ENCODE measurements around the gene USP53. TPM values are rescaled to one million over a fixed set of nuclear protein-coding genes. Genes with fewer than 3 reads are reported as not detected.

Gene USP53
- total and polyA plus RNA-seq, 2 experiments from 2014 or later, result 28.4 to 39.9 TPM

DNA sequence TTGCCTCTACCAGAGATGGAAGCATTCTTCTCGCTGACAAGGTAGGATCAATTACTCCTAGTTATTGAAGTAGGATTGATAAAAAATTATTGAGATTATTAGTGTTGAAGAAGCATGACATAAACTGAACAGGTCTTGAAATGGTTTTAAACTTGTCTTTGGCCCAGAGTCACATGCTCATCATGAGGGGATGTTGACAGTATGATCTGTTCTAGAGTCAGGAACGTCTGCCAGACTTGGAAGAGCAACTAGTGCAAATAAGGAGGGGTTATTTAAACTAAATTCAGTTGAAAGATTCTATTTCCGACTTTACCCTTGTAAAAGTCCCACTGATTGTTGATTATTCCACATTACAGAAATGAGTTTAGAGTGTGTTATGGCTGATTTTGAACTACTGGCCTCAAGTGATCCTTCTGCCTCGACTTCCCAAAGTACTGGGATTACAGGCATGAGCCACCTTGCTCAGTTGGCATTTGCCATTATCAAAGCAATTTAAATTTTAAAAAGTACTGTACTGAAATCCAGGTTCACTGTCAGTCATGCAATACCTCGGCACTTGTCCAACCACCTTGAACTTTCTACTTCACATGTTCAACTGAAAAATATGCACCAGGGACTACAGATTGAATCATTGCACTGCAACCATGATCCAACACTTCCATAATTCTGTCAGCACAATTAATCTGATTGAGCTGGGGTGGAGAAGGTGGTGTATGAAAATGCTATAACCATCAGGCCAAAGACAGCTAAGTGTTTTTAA is 89.7 kb downstream of the USP53 start:
- no peaks in the 10 kb centered on the region for H3K27me3 ChIP-seq
- H3K4me1 ChIP-seq (ENCODE audit: insufficient read depth), result peaks cover 9% of the 10 kb centered on the region
- DNase-seq (ENCODE audit: low spot score), result no peak
- no peaks in the 10 kb centered on the region for H3K36me3 ChIP-seq (replicated peaks; ENCODE audit: insufficient read depth, low read depth)
- H2AFZ ChIP-seq, result no peak overlapping the region
- no peaks in the 10 kb centered on the region for H4K20me1 ChIP-seq (ENCODE audit: insufficient read depth, poor library complexity, severe bottlenecking)
- peaks cover 26% of the 10 kb centered on the region for H3K79me2 ChIP-seq
- no peaks in the 10 kb centered on the region for H3K9me3 ChIP-seq (ENCODE audit: low read depth)
- TF ChIP-seq CTCF (IDR thresholded peaks at IDR 0.05; ENCODE audit: poor library complexity), result no peak
- no peak for TF ChIP-seq EZH2phosphoT487 (IDR thresholded peaks at IDR 0.05; ENCODE audit: low read depth, severe bottlenecking, unreplicated experiment)
- TF ChIP-seq EZH2 (IDR thresholded peaks at IDR 0.05; ENCODE audit: borderline replicate concordance), result no peak
- no peak overlapping the region for H3K4me3 ChIP-seq
- H3K27ac ChIP-seq, result no peak overlapping the region
- no peak overlapping the region for H3K4me2 ChIP-seq
- WGBS (ENCODE audit: low lambda C conversion rate, missing lambda C conversion rate), result 80% methylated on average over 5 of the region's 5 CpGs
- H3K9me2 ChIP-seq (replicated peaks; ENCODE audit: insufficient read depth), result no peaks in the 10 kb centered on the region

GRCh38 chr4:119303587-119304305 is 91.2 kb downstream of the USP53 start:
- 97% methylated on average over 5 of the region's 5 CpGs for WGBS (ENCODE audit: low lambda C conversion rate, missing lambda C conversion rate)
- no peaks in the 10 kb centered on the region for H3K9me2 ChIP-seq (replicated peaks; ENCODE audit: insufficient read depth)
- H3K4me3 ChIP-seq, result no peak overlapping the region
- no peaks in the 10 kb centered on the region for H3K36me3 ChIP-seq (replicated peaks; ENCODE audit: insufficient read depth, low read depth)
- H3K4me1 ChIP-seq (ENCODE audit: insufficient read depth), result no peaks in the 10 kb centered on the region
- H3K9me3 ChIP-seq (ENCODE audit: low read depth), result no peaks in the 10 kb centered on the region
- H4K20me1 ChIP-seq (ENCODE audit: insufficient read depth, poor library complexity, severe bottlenecking), result no peaks in the 10 kb centered on the region
- peaks cover 11% of the 10 kb centered on the region for H3K79me2 ChIP-seq
- no peak overlapping the region for H3K4me2 ChIP-seq
- TF ChIP-seq EZH2phosphoT487 (IDR thresholded peaks at IDR 0.05; ENCODE audit: low read depth, severe bottlenecking, unreplicated experiment) (no peak), EZH2 (IDR thresholded peaks at IDR 0.05; ENCODE audit: borderline replicate concordance) (no peak), CTCF (IDR thresholded peaks at IDR 0.05; ENCODE audit: poor library complexity) (no peak)
- no peak overlapping the region for H2AFZ ChIP-seq
- no peak overlapping the region for H3K27ac ChIP-seq
- no peaks in the 10 kb centered on the region for H3K27me3 ChIP-seq
- DNase-seq (ENCODE audit: low spot score), result no peak

GRCh38 chr4:119304431-119304830 is 91.9 kb downstream of the USP53 start:
- Histone ChIP-seq H3K79me2 (peaks cover 4% of the 10 kb centered on the region), H3K27ac (no peak overlapping the region), H3K4me3 (no peak overlapping the region), H3K4me1 (ENCODE audit: insufficient read depth) (no peaks in the 10 kb centered on the region), H3K4me2 (no peak overlapping the region), H3K9me3 (ENCODE audit: low read depth) (no peaks in the 10 kb centered on the region), H3K27me3 (peaks cover 2% of the 10 kb centered on the region), H2AFZ (no peak overlapping the region), H3K36me3 (replicated peaks; ENCODE audit: insufficient read depth, low read depth) (no peaks in the 10 kb centered on the region), H3K9me2 (replicated peaks; ENCODE audit: insufficient read depth) (no peaks in the 10 kb centered on the region), H4K20me1 (ENCODE audit: insufficient read depth, poor library complexity, severe bottlenecking) (no peaks in the 10 kb centered on the region)
- DNase-seq (ENCODE audit: low spot score), result no peak
- TF ChIP-seq EZH2 (IDR thresholded peaks at IDR 0.05; ENCODE audit: borderline replicate concordance) (no peak), EZH2phosphoT487 (IDR thresholded peaks at IDR 0.05; ENCODE audit: low read depth, severe bottlenecking, unreplicated experiment) (no peak), CTCF (IDR thresholded peaks at IDR 0.05; ENCODE audit: poor library complexity) (no peak)

Data from hepatocyte (in vitro differentiated cells).